Thyroid gland (tissue), 4 donors: Measurements from ENCODE around the gene GRM8.

Experiments
- POLR2A ChIP-seq, 2 donors: fragments of 450-650 bp; IDR thresholded peaks; one replicate each; pipeline ENCODE4 v1.6.1; 2017; ENCODE audit warnings: antibody characterized with exemption in 2 of 2, mild to moderate bottlenecking in 2 of 2, moderate library complexity in 1 of 2
- TF ChIP-seq, protein P1 (sequence below), 6 experiments: fragments of 200-600 bp in 3 of 6; fragments of 450-650 bp in 3 of 6; sonication (generic) in 3 of 6; IDR thresholded peaks; one replicate each; pipeline ENCODE4 v1.5.1; 2016 to 2019; ENCODE audit warnings: antibody characterized with exemption in 6 of 6, mild to moderate bottlenecking in 2 of 6, inconsistent platforms in 1 of 6, moderate library complexity in 1 of 6

DNA sequence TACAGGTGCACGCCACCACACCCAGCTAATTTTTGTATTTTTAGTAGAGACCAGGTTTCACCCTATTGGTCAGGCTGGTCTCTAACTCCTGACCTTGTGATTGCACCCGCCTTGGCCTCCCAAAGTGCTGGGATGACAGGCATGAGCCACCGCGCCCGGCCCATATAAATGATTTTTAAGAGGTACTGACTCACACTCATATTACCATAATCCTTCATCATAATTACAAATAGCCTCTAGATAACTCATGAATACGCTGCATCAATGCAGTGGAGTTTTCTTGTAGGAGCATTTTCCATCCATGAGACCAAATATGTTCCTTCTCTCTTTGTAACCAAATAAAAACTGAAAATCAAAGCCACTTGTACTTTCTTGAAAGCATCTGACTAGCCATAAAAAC is 193.3 kb downstream of the GRM8 start:
- TF ChIP-seq, protein P1, sequence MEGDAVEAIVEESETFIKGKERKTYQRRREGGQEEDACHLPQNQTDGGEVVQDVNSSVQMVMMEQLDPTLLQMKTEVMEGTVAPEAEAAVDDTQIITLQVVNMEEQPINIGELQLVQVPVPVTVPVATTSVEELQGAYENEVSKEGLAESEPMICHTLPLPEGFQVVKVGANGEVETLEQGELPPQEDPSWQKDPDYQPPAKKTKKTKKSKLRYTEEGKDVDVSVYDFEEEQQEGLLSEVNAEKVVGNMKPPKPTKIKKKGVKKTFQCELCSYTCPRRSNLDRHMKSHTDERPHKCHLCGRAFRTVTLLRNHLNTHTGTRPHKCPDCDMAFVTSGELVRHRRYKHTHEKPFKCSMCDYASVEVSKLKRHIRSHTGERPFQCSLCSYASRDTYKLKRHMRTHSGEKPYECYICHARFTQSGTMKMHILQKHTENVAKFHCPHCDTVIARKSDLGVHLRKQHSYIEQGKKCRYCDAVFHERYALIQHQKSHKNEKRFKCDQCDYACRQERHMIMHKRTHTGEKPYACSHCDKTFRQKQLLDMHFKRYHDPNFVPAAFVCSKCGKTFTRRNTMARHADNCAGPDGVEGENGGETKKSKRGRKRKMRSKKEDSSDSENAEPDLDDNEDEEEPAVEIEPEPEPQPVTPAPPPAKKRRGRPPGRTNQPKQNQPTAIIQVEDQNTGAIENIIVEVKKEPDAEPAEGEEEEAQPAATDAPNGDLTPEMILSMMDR (IDR thresholded peaks at IDR 0.05), result no peak
- no peak for TF ChIP-seq POLR2A (IDR thresholded peaks at IDR 0.05)
